Fibroblast of the aortic adventitia (primary cell): ENCODE results near the gene TAF12. TPM values are rescaled to one million over a fixed set of nuclear protein-coding genes. Genes with fewer than 3 reads are reported as not detected.

Experiments
- DNase-seq: peaks from one replicate; pipeline ENCODE4 v3.0.0-alpha.2; 2010; ENCODE audit warnings: low read depth
- H3K4me3 ChIP-seq: 2 replicates; pipeline ENCODE4 v1.5.1; 2011; ENCODE audit warnings: low read depth, mild to moderate bottlenecking, control low read depth, low read length, moderate library complexity
- total RNA-seq: library from RNA; depleted of rRNA; stranded (reverse); fragments of >200 nt; gene quantifications from 2 replicates; pipeline ENCODE4 v1.2.3, GENCODE V29; 2012; ENCODE audit warnings: low replicate concordance
- TF ChIP-seq, protein P1 (sequence below): IDR thresholded peaks from 2 replicates; pipeline ENCODE4 v1.5.1; 2011; ENCODE audit warnings: mild to moderate bottlenecking, low read length, control low read depth, inconsistent platforms; ENCODE audit not compliant: insufficient read depth

The TAF12 gene
- total RNA-seq, 1 donor, result 36.0 TPM

DNA sequence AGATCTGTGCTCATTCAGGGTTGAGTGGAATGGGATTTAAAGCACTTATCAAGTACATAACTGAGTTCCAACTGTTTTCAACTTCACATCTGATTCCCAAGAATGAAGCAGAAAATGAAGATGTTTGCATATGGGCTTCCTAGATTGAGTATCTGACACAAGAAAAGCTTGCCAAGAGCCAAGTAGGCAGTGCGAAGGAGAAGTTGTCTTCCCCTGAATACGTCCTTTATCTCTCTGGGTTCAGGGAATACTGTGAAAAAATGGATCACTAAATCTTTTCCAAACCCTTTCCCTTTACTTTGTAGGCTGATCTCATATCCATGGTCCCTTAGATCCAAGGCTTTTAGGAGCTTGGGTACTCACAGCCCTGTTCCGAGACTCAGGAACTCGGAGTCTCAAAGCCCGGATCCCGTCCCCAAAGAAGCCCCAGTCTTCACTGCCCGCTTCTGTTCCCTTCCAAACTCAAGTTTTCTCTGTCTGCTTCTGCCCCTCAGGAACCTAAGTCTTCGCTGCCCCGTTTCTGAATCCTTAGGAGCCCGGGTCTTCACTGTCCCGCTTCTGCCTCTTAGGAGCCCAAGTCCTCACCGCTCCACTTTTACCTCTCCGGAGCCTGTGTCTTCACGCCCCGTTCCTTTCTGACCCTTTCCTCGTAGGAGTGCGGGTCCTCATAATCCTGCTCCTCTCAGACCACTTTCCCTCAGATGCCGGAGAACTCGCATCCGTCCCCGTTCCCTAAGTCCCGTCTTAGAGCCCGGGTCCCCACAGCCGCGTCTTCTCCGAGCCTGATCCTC is 616 bp downstream of the TAF12 start:
- DNase-seq, result no peak
- TF ChIP-seq, protein P1, sequence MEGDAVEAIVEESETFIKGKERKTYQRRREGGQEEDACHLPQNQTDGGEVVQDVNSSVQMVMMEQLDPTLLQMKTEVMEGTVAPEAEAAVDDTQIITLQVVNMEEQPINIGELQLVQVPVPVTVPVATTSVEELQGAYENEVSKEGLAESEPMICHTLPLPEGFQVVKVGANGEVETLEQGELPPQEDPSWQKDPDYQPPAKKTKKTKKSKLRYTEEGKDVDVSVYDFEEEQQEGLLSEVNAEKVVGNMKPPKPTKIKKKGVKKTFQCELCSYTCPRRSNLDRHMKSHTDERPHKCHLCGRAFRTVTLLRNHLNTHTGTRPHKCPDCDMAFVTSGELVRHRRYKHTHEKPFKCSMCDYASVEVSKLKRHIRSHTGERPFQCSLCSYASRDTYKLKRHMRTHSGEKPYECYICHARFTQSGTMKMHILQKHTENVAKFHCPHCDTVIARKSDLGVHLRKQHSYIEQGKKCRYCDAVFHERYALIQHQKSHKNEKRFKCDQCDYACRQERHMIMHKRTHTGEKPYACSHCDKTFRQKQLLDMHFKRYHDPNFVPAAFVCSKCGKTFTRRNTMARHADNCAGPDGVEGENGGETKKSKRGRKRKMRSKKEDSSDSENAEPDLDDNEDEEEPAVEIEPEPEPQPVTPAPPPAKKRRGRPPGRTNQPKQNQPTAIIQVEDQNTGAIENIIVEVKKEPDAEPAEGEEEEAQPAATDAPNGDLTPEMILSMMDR, result no peak
- peak overlapping the region; percentile 97 for H3K4me3 ChIP-seq

DNA sequence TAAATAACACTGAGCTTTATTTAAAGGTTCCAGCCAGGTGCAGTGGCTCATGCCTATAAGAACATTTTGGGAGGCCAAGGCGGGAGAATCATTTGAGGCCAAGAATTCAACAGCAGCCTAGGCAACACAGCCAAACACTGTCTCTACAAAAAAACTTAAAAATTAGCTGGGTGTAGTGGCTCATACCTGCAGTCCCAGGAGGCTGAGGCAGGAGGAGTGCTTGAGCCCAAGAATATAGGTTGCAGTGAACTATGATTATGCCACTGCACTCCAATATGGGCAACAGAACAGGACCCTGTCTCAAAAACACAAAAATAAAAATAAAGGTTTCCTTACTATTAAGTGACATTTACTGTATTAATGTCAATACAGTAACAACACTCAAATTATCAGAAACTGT is 2.1 kb downstream of the TAF12 start:
- TF ChIP-seq, protein P1, result peak; percentile 39
- peak; percentile 14 for DNase-seq

DNA sequence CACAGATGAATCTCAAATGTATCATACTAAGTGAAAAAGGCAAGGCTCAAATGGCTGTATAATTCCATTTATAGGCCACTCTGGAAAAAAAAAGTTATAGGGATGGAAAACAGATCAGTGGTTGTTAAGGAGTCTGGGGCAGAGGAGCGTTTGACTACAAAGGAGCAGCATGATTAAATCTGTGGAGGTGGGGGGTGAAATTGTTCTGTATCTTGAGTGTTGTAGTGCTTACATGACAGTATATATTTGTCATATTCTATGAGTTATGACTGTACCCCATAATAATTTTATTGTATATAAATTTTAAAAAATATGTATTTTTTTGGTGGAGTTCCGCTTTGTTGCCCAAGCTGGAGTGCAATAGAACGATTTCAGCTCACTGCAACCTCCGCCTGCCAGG is 10.3 kb downstream of the TAF12 start:
- no peak for DNase-seq
- H3K4me3 ChIP-seq, result no peak overlapping the region
- TF ChIP-seq, protein P1, result no peak

More for the DNA sequence above, 2.1 kb downstream of the TAF12 start:
- no peak overlapping the region for H3K4me3 ChIP-seq

DNA sequence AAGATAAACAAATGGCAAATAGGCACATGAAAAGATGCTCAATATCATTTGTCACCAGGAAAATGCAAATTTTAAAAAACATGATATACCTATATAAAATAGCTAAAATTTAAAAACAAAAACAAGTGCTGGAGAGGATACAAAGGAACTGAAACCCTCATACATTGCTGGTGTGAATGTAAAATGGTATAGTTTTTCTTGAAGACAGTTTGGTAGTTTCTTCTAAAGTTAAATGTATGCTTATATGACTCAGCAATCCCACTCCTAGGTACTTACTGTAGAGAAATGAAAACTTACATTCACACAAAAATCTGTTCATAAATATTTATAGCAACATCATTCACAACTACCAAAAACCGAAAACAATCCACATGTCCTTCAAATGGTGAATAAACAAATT is 11.2 kb downstream of the TAF12 start:
- TF ChIP-seq, protein P1, result no peak
- DNase-seq, result no peak
- H3K4me3 ChIP-seq, result no peak overlapping the region

DNA sequence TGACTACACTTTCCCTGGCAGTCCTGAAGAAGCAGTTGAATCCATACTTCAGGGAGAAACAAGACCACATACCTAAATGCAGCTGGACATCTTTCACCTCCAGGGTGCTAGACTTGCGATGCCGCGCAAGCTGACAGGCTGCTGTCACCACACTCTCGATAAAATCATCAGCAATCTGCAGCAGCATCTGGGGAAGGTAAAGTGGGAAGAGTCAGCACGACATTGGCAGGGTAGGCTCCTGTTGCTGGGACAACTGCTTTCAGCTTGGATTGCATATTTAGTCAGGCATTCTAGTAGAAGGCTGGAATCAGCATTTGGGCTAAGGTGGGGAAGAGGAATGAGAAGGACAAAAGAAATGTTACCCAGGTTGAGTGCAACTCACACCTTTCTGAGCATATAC is 29.7 kb downstream of the TAF12 start:
- H3K4me3 ChIP-seq, result no peak overlapping the region
- DNase-seq, result no peak
- TF ChIP-seq, protein P1, result no peak

DNA sequence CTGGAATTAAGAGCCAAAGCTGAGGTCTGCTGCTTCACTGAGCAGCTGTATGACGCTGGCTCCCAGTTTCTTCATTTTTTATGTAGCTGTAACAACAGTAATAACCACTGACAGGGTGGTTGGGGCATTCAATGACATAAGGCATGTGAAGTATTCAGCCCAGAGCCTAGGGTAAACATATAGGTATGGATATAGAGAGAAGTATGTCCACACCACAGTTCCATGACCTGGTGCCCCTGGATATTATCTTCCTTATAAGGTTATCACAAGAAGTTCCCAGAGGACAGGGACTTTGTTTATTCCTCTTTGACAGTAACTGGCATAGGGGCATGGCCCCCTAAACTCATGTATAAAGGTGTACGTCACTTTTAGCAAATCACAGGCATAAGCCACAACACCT is 36.1 kb downstream of the TAF12 start:
- TF ChIP-seq, protein P1, result no peak
- H3K4me3 ChIP-seq, result no peak overlapping the region
- DNase-seq, result no peak

DNA sequence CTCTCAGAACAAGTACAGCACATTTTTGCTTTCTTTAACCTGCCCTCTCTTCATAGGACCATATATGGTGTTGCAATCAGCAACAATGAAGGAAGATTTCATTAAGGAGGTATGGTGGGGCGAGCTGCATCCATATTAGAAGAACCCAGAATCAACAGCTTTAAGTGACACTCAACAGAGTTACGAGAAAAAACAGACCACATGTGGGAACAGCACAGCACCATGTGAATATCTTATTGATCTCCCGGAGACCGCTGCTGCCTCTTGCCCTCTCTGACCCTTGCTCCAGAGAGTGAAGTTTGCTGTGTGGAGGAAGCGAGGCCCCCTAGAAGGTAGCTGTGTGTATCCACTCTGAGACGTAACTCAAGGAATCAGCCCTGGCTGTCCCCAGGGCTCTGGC is 37.9 kb downstream of the TAF12 start:
- TF ChIP-seq, protein P1, result no peak
- H3K4me3 ChIP-seq, result no peak overlapping the region
- no peak for DNase-seq
